Measurements from ENCODE around the gene ASB10.

DNA sequence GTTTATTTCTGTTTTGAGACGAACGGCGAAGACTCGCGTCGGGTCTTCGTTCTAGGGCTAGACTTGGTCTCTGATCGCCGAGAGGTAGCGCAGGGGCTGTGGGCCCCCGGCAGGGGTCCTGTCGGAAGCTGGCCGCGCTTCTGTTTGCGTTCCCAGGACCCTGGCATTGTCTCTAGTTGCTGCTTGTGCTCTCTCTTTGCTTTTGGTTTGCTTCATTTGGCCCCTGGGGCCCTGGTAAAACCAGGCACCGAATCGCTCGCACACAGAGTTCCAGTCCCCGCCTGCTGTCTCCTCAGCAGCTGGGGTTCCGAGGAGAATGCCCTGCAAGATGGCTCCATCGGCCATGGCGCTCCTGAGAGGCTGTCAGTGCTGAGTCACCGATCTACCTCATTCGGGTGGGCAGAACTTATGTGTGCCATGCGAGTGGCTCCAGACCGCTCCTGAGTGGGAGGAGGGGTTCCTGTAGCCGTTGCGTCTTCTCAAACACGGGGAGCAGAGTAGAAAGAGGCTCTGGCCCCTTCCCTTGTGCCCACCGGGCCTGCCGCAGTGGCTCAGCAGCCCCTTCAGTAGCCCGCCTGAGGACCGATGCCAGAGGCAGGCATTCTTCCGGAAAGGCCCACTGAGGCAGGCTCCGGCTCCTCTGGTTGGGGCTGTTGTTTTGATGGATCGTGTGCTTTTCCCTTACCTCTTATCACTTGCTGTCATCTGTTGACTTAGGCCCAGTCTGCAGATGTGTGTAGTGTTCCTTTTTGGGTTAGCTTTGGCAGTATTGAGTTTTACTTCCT, 46.1 kb upstream of the ASB10 start:
- TF ChIP-seq, protein P1, sequence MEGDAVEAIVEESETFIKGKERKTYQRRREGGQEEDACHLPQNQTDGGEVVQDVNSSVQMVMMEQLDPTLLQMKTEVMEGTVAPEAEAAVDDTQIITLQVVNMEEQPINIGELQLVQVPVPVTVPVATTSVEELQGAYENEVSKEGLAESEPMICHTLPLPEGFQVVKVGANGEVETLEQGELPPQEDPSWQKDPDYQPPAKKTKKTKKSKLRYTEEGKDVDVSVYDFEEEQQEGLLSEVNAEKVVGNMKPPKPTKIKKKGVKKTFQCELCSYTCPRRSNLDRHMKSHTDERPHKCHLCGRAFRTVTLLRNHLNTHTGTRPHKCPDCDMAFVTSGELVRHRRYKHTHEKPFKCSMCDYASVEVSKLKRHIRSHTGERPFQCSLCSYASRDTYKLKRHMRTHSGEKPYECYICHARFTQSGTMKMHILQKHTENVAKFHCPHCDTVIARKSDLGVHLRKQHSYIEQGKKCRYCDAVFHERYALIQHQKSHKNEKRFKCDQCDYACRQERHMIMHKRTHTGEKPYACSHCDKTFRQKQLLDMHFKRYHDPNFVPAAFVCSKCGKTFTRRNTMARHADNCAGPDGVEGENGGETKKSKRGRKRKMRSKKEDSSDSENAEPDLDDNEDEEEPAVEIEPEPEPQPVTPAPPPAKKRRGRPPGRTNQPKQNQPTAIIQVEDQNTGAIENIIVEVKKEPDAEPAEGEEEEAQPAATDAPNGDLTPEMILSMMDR (IDR thresholded peaks at IDR 0.05) = no peak
- no peak for TF ChIP-seq CEBPB (IDR thresholded peaks at IDR 0.05)

All from A549 (cell line).